Measurements from ENCODE around the gene SLK. TPM values are rescaled to one million over a fixed set of nuclear protein-coding genes. Genes with fewer than 3 reads are reported as not detected.

Gene SLK
- total RNA-seq, 2 experiments from 2014 or later = 17.8 to 19.2 TPM

DNA sequence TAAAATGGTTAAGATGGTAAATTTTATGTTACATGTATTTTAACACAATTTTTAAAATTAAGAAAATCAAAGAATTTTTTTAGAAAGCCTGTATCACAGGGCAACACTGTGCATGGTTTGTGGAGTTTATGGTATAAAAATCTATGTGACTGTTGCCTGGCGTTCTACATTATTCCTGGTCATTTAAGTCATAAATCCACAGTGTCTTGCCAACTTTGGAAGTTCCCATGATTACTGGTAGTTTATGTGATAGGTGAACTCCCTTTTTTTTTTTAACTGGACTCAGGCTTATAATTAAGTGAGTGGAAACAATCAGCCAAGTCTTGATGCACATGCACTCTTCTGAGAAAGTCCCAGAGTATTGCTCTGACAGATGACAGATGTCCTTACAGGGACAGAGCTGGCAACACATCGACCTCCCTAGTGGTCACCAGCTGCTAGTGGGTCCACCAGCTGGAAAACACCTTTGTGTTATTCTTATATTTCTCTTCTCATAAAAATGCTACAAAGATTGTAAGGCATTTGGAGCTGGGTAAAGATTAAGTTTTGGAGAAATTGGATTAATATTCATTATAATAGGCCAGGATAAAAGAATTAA lies 40.1 kb upstream of the SLK start:
- Mint-ChIP-seq H3K4me1 (ENCODE audit: low read depth) (no peaks in the 10 kb centered on the region), H3K36me3 (ENCODE audit: low read depth) (no peaks in the 10 kb centered on the region), H3K9me3 (no peaks in the 10 kb centered on the region), H3K27me3 (no peaks in the 10 kb centered on the region), H3K4me3 (no peak overlapping the region), H3K27ac (no peak overlapping the region)
- no peak for DNase-seq
- intact Hi-C loops (cut with micrococcal nuclease) = no loop called here
- no peak for ATAC-seq
- ChIA-PET POLR2A (interaction anchor here (0.8 kb wide), 1 partner anchor 39 kb away, joined by 3 read pairs; no protein-coding TSS in a partner anchor), CTCF (interaction anchor here (0.6 to 1.5 kb wide), 6 partner anchors 13 to 67 kb away, joined by 3 to 4 read pairs (median 3); no protein-coding TSS in a partner anchor)
- TF ChIP-seq, protein P1, sequence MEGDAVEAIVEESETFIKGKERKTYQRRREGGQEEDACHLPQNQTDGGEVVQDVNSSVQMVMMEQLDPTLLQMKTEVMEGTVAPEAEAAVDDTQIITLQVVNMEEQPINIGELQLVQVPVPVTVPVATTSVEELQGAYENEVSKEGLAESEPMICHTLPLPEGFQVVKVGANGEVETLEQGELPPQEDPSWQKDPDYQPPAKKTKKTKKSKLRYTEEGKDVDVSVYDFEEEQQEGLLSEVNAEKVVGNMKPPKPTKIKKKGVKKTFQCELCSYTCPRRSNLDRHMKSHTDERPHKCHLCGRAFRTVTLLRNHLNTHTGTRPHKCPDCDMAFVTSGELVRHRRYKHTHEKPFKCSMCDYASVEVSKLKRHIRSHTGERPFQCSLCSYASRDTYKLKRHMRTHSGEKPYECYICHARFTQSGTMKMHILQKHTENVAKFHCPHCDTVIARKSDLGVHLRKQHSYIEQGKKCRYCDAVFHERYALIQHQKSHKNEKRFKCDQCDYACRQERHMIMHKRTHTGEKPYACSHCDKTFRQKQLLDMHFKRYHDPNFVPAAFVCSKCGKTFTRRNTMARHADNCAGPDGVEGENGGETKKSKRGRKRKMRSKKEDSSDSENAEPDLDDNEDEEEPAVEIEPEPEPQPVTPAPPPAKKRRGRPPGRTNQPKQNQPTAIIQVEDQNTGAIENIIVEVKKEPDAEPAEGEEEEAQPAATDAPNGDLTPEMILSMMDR (IDR thresholded peaks at IDR 0.05) = no peak

- TF ChIP-seq, protein P1 (IDR thresholded peaks at IDR 0.05) = no peak
- no peak overlapping the region for H3K4me3 Mint-ChIP-seq
- H3K36me3 Mint-ChIP-seq (ENCODE audit: low read depth) = no peaks in the 10 kb centered on the region
- no peaks in the 10 kb centered on the region for H3K9me3 Mint-ChIP-seq
- POLR2A ChIA-PET = interaction anchor here (0.6 kb wide), 1 partner anchor 202 kb away, joined by 3 read pairs; no protein-coding TSS in a partner anchor
- intact Hi-C loops (cut with micrococcal nuclease) = no loop called here
- H3K27me3 Mint-ChIP-seq = no peaks in the 10 kb centered on the region
- H3K27ac Mint-ChIP-seq = no peak overlapping the region
- DNase-seq = no peak
- ATAC-seq = no peak
- CTCF ChIA-PET = interaction anchor here (1.4 to 2.0 kb wide), 2 partner anchors 16 to 20 kb away, joined by 3 to 6 read pairs; no protein-coding TSS in a partner anchor
- H3K4me1 Mint-ChIP-seq (ENCODE audit: low read depth) = no peaks in the 10 kb centered on the region
Observed at GRCh38 chr10:103928784-103929183, 38.2 kb upstream of the SLK start.

DNA sequence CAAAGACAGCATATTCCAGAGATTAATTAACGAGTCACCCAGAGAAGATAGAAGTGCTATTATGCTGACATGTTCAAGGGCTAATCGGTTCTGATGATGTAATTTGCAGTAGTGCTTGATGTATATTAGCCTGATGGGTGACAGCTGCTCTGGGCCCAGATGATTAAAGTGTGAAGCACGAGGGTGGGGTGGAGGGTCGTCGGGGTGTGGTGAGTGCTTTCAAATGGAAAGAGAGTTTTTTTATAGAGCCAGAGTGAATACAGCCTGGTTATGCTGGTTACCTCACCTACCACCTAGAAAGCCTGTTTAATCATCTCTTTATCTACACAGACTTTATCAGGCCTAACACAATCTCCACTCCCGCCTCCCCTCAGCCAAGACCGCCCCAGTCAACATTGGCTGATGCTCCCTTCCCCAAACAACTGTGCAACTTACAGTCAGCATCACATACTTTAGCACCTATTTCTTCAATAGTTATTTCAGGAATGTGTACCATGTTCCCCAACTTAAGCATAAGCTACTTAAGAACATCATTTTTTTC lies 37.5 kb upstream of the SLK start:
- intact Hi-C loops (cut with micrococcal nuclease) = no loop called here
- ATAC-seq (no peak), DNase-seq (no peak)
- Mint-ChIP-seq H3K4me3 (no peak overlapping the region), H3K4me1 (ENCODE audit: low read depth) (no peaks in the 10 kb centered on the region), H3K36me3 (ENCODE audit: low read depth) (no peaks in the 10 kb centered on the region), H3K27ac (no peak overlapping the region), H3K27me3 (no peaks in the 10 kb centered on the region), H3K9me3 (no peaks in the 10 kb centered on the region)
- ChIA-PET POLR2A (no interaction called here), CTCF (interaction anchor here (2.0 kb wide), 1 partner anchor 16 kb away, joined by 6 read pairs; no protein-coding TSS in a partner anchor)
- TF ChIP-seq, protein P1 (IDR thresholded peaks at IDR 0.05) = no peak

- TF ChIP-seq, protein P1 (IDR thresholded peaks at IDR 0.05) = no peak
- Mint-ChIP-seq H3K9me3 (no peaks in the 10 kb centered on the region), H3K4me3 (no peak overlapping the region), H3K4me1 (ENCODE audit: low read depth) (no peaks in the 10 kb centered on the region), H3K36me3 (ENCODE audit: low read depth) (no peaks in the 10 kb centered on the region), H3K27me3 (no peaks in the 10 kb centered on the region), H3K27ac (no peak overlapping the region)
- DNase-seq (no peak), ATAC-seq (no peak)
- ChIA-PET POLR2A (no interaction called here), CTCF (no interaction called here)
- intact Hi-C loops (cut with micrococcal nuclease) = no loop called here
Observed at GRCh38 chr10:103930449-103930848, 36.5 kb upstream of the SLK start.

- Mint-ChIP-seq H3K36me3 (ENCODE audit: low read depth) (no peaks in the 10 kb centered on the region), H3K27ac (no peak overlapping the region), H3K4me3 (no peak overlapping the region), H3K27me3 (no peaks in the 10 kb centered on the region), H3K4me1 (ENCODE audit: low read depth) (no peaks in the 10 kb centered on the region), H3K9me3 (no peaks in the 10 kb centered on the region)
- no peak for ATAC-seq
- intact Hi-C loops (cut with micrococcal nuclease) = no loop called here
- ChIA-PET CTCF (no interaction called here), POLR2A (no interaction called here)
- TF ChIP-seq, protein P1 (IDR thresholded peaks at IDR 0.05) = no peak
- no peak for DNase-seq
Observed at GRCh38 chr10:103930881-103931280, 36.1 kb upstream of the SLK start.

Measured in activated CD8-positive, alpha-beta T cell treated with anti-CD3 and anti-CD28 coated beads for 36 hours (primary cell).